Measurements from ENCODE around the gene HOXB2.
"Not testable (repeated sequence)": the region's sequence is repeated elsewhere in the genome, so short reads cannot be mapped to it uniquely, and the experiment has no call there.

The HOXB2 gene

GRCh38 chr17:48539177-48539576, 5.7 kb downstream of the HOXB2 start:
- no peak for FAIRE-seq

- no peak for FAIRE-seq
Measured at GRCh38 chr17:48537316-48537715, 7.6 kb downstream of the HOXB2 start.

- not testable (repeated sequence) for FAIRE-seq
Measured at GRCh38 chr17:48535793-48536559, 8.9 kb downstream of the HOXB2 start.

- no peak for FAIRE-seq
Measured at GRCh38 chr17:48532261-48532660, 12.6 kb downstream of the HOXB2 start.

DNA sequence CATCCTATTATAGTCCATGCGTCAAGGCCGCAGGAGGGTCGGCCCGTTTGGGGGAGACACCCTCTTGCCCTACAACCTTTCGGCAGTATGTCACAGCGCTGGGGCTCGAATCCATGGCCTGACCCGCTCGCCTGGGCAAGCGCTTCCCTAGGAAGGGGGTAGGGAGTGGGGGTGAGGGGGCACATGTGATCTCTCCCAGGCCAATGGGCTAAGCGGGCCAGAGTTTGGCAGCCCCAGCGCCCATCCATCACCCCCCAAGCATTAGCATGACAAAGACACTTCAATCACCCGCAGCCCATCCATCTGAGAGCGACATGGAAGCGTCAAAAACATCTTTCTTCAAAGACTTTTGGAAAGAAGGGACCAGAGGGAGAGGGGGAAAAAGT, 14.0 kb downstream of the HOXB2 start, which contains the start of gene HOXB1:
TSS of gene HOXB1 (minus strand) at position 125 of the 386 bp plus-strand sequence. CDS start at position 18, 107 bp downstream.
- FAIRE-seq = no peak

GRCh38 chr17:48530208-48530886, 14.6 kb downstream of the HOXB2 start:
- FAIRE-seq = no peak

DNA sequence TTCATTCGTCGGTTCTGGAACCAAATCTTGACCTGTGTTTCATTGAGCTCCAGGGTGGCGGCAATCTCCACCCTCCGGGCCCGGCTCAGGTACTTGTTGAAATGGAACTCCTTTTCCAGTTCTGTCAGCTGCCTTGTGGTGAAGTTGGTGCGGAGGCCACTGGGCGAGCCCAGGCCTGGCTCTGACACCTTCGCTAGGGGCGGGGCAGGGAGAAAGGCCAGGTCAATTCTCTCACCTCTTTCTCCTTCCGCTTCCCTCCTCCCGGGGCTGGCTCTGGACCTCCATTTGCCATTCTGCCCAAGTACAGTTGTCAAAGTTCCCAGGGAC, 15.3 kb downstream of the HOXB2 start:
- no peak for FAIRE-seq

DNA sequence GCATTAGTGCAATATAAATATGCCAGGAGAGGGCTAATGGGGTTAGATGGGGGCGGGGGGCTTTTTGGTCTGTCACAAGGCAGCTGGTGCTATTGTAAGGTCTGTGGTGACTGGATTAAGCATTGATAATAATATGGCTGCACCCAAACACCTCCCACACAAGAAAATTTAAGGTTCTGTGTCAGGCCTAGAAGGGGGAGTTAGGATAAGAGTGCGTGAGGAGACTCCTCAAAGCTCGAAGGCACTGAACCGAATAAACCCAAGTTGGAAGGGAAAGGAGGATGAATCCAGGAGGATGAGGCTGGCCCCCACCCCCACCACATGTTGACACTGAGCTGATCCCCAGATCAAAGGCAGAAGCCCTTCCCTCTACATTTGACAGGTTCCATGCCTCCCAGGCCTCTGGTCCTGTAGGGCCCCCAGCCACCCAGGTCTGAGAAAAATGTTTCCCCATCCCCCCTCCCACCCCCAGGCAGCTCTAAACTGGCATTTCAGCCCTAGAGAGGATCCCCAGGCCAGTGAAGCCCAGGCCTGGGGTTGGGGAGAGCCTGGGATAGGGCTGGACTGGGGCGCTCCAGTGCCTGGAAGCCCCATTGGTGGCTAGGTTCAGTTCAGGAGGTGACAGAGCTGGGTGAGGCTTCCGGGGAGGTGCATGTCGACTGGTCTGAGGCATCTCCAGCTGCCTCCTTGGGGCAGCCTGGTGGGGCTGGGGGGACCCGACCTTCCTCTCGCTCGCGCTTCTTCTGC, 15.8 kb downstream of the HOXB2 start:
- FAIRE-seq = no peak

DNA sequence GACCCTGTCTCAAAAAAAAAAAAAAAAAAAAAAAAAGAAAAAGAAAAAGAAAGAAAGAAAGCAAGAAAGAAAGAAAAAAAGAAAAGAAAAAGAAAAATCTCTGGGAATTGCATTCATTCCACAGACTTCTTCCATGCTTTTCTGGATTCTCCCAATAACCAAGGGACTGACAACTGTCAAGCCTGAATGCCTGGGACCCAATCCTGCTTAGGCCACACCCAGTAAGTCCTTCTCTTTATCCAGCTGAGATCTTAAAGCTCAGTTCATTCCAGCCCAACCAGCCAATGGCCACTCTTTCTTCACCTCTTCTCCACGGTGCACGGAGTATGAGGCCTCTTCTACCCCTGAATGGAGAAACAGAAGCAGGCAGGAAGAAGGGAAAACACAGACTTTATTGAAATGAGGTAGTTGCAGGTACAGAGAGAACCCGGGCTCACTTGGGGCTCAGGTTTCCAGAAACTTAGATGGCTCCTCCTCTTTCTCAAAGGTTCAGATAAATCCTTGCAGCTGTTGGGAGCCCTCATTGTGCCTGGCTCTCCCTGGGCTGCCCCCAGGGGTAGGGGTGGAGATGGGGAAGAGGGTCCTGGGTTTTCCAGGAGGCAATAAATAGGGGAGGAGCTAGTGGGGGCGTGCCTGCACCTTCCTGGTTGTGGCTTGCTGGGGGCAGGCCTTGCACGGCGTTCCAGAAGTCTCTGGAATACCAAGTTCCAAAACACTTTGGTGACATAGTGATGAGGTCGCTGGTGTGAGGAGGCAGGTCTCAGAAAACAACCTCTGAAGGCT, 16.6 kb downstream of the HOXB2 start:
- FAIRE-seq = no peak

DNA sequence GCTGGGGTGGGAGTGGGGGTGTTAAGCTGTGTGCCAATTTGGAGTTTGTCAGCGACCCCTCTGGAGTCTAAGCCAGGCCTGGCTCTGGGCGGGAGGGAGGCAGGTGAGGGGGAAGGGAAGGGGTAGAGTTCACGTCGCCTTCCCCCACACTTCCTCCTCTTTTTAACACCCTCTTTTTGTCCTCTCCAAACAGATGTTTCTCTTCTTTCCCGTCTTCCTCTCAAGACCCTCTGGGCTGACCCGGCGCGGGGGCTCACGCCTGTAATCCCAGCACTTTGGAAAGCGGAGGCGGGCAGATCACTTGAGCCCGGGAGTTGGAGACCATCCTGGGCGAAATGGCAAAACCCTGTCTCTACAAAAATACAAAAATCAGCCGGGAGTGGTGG, 17.4 kb downstream of the HOXB2 start:
- no peak for FAIRE-seq

GRCh38 chr17:48526608-48527546, 18.0 kb downstream of the HOXB2 start:
- FAIRE-seq = no peak

DNA sequence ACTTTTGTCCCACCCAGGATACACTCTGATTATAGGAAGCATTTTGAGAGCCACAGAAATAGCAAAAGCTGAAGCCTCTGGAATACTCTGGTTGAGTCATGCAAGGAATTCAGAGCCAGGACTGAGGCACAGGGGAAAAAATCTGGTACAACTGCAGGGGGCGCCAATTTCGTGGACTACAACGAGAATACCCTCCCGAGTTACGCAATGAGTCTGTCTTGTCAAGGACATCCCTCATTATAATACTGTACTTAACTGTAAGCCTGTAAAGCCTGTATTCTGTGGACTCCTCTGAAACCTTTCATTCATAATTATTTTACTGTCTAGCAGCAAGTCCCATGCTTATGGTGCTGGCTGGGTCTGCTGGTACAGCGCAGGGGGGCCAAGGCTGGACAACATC, 21.9 kb downstream of the HOXB2 start:
- FAIRE-seq = no peak

- FAIRE-seq = no peak
Measured at GRCh38 chr17:48522031-48522653, 22.8 kb downstream of the HOXB2 start.

GRCh38 chr17:48520631-48521079, 24.3 kb downstream of the HOXB2 start:
- no peak for FAIRE-seq

DNA sequence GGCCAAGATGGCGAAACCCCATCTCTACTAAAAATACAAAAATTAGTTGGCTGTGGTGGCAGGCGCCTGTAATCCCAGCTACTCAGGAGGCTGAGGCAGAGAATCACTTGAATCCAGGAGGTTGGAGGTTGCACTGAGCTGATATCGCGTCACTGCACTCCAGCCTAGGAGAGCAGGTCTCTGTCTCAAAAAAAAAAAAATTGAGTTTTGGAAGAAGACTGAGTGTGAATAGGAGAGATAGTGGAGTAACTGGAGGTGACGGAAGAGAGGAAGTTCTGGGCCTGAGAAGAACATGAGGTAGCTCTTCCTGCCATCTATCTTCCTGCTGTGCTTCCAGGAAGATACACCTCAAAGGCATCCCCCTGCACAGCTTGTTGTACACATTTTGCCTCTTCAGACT, 25.5 kb downstream of the HOXB2 start:
- no peak for FAIRE-seq

DNA sequence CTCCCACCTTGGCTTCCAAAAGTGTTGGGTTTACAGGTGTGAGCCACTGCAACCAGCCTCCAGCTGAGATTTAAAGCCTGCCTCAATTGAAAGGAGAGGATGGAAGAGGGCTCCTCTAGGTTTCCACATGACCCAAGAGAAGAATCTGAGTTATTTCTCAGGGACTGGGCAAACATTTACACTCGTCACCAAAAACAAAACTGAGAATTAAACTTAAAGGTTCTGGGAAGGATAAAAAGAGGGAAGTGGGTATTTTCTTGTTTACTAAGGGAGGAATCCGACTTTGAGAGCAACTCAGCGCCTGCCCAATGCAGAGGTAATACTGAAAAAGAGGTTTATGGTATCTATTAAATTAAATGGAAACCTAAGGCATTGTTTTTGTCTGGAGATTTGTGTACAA, 27.4 kb downstream of the HOXB2 start:
- FAIRE-seq = no peak

DNA sequence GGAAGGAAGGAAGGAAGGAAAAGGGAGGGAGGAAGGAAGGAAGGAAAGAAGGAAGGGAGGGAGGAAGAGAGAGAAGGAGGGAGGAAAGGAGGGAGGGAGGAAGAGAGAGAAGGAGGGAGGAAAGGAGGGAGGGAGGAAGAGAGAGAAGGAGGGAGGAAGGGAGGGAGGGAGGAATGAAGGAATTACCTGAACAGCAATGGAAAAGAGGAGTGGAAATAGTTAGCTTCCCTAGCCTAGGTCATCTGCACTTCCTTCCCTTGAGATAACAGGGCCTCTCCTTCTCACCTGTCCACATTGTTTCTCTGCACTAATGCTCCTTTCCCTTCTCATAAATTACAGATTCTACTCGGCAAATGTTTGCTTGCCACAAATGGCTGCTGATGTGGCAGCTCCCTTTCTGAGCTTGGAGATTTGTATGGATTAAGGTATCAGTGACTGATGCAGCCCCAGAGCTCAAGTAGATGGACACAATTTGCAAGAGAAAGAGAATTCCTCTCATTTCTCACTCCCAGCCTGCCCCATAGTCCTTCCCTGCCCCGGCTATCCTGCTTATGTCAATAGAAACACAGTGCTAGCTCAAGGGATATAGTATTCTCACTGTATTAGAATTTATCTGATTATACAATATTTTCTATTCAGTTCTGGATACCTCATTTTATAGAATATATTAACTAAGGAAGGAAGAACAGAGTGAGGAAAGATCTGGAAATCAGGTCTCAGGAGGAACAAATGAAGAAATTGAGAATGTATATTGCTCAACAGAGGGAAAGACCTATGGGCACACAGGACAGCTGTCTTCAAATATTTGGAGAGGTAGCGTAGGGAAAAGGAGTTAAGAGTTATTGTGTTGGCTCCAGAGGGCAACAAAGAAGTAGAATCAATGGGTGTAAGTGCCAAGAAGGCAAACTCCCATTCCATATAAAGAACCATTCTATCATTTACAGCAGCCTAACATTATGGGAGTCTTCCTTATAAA, 28.7 kb downstream of the HOXB2 start:
- no peak for FAIRE-seq

- no peak for FAIRE-seq
Measured at GRCh38 chr17:48514477-48514876, 30.4 kb downstream of the HOXB2 start.

GRCh38 chr17:48513666-48514455, 31.0 kb downstream of the HOXB2 start:
- no peak for FAIRE-seq

Measured in G401.6 (cell line).